22Rv1 (cell line): ENCODE measurements around the gene NNMT.

Source experiments
- H3K27ac ChIP-seq: fragments of 450-650 bp; 2 replicates; pipeline ENCODE4 v1.5.1; 2017
- ZFX ChIP-seq: fragments of 450-650 bp; IDR thresholded peaks from 2 replicates; pipeline ENCODE4 v1.6.1; 2017; ENCODE audit warnings: antibody characterized with exemption, borderline replicate concordance
- TF ChIP-seq, protein P1 (sequence below): fragments of 450-650 bp; IDR thresholded peaks from 2 replicates; pipeline ENCODE4 v1.5.1; 2017; ENCODE audit warnings: mild to moderate bottlenecking

Gene NNMT

DNA sequence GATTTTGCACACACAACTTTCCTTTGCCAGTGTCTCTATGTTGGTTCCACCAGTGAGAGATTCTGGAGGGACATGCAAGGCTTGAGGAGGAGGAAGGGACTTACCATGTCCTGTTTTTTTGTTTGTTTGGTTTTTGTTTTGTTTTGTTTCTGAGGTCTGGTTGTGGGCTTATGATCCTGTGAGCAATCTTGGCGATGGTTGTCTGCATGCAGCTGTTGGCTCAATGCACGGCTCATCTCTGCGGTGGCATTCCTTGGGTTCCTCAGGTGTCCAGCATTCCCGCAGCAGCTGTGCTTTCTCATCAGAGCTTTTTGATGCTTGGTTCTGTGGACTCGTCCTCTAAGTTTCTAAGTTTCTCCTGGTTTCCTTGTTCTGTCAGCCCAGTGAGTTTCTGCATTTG is 4.8 kb upstream of the NNMT start:
- TF ChIP-seq, protein P1, sequence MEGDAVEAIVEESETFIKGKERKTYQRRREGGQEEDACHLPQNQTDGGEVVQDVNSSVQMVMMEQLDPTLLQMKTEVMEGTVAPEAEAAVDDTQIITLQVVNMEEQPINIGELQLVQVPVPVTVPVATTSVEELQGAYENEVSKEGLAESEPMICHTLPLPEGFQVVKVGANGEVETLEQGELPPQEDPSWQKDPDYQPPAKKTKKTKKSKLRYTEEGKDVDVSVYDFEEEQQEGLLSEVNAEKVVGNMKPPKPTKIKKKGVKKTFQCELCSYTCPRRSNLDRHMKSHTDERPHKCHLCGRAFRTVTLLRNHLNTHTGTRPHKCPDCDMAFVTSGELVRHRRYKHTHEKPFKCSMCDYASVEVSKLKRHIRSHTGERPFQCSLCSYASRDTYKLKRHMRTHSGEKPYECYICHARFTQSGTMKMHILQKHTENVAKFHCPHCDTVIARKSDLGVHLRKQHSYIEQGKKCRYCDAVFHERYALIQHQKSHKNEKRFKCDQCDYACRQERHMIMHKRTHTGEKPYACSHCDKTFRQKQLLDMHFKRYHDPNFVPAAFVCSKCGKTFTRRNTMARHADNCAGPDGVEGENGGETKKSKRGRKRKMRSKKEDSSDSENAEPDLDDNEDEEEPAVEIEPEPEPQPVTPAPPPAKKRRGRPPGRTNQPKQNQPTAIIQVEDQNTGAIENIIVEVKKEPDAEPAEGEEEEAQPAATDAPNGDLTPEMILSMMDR = no peak
- no peak for TF ChIP-seq ZFX
- no peak overlapping the region for H3K27ac ChIP-seq

DNA sequence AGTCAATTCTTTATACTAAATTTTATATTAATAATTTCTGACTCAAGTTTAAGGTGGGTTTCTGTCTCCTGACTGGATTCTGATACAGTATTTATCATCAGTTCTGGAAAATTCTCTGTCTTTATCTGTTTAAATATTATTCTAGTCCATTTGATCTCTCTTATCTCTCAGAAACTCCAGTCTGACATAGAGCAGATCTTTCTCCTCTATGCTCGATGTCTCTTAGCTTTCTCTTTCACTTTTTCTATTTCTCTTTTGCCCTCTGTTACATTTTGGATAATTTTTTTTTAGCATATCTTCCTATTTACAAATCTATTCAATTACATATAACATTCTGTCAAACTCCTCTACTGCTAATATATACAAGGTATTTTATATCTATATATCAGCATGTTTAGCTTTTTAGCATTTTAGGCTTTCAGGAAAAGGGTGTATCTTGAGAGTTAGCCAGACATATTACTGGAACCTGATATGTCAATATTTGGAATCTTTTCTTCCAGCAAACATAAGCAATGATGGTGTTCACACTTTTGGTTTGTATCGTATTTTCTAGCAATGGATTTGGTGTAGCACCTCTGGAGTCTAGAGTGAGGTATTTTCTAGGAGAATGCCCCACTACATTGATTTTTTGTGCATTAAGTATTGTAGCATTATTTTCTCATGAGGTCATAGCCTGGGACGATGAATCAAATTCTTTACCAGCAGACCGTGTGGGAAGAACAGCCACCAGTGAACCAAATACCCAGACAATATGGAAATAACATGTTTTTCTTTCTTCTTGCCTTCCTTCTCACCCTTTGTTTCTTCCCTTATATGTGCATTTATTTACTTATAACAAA is 4.1 kb upstream of the NNMT start:
- TF ChIP-seq, protein P1 = no peak
- no peak for TF ChIP-seq ZFX

DNA sequence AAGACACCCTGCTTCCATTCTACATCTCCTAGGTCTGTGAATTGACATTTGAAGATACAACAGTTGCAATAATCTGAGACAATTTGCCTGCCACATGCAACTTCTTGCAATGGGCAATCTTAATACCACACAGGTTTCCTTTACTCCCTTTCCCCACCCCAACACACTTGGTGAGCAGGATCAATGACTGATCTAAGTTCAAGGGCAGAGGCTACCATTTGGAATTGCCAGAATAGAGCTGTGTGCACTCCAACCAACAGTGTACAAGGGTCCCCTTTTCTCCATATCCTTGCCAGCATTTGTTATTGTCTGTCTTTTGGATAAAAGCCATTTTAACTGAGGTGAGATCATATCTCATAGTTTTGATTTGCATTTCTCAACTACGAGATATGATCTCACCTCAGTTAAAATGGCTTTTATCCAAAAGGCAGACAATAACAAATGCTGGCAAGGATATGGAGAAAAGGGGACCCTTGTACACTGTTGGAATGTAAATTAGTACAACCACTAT is 2.9 kb upstream of the NNMT start:
- TF ChIP-seq ZFX = no peak
- TF ChIP-seq, protein P1 = no peak
- H3K27ac ChIP-seq = no peak overlapping the region

More for the DNA sequence above, 4.1 kb upstream of the NNMT start:
- no peak overlapping the region for H3K27ac ChIP-seq

DNA sequence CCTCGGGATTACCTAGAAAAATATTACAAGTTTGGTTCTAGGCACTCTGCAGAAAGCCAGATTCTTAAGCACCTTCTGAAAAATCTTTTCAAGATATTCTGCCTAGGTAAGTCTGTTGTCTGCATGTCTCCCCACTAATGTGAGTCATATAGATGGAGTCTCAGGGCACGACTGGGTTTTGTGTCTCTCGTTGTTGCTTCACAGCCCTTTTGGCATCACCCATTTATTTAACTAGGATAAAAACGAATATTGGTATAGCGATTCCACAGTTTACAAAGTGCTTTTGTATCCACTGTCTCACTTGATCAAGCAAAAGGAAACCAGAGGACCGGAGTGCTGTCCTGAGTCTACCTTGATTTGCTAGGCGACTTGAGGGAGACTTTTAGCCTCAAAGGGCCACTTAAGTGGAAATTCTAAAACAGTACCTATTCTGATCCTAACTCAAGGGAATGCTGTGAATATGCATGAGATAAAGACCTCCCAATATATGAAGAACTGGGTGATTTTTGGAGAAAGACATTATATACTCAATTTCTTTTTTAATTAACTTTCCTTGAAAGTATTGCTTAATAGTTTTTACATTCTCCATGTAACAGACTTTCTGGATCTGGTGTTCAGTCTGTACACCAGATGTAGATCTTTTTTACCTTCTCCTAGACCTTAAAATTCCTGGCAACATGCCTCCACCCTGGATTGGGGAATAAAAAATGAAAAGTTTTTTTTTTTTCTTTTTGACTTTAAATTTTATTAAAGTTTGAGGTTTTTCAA is 590 bp downstream of the NNMT start:
- no peak overlapping the region for H3K27ac ChIP-seq
- TF ChIP-seq, protein P1 = no peak
- TF ChIP-seq ZFX = no peak

DNA sequence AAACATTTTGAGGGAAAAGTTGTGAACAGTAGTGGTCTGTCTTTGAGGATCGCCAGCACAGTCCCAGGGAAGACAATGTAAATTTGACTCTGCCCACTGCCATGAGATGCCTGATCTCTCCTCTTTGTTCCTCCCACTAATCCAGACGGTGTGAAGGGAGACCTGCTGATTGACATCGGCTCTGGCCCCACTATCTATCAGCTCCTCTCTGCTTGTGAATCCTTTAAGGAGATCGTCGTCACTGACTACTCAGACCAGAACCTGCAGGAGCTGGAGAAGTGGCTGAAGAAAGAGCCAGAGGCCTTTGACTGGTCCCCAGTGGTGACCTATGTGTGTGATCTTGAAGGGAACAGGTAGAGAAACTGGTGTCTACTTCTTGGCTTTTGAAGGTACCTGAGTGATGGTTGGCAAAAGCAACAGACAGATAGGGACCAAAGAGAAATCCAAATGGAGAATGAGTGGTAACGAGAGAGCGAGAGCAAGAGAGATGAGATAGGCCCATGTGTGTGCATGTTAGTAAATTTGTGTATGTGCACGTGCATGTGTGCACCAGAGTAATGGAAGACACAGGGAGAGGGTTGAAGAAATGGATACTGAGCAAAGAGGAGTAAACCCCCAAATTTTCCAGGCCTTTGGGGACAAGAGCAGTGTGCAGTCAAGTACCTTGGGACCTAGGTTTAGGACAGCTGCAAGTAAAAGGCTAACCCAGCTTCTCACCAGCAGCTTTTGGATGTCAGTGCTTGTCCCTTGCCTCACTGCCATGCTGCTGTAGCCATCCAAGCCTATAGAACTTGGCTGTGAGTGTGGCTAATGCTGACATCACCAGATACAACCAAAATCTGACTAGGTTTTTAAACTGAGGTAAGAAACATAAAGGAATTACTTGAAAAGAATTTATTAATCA is 1.9 kb downstream of the NNMT start:
- TF ChIP-seq ZFX = no peak
- TF ChIP-seq, protein P1 = no peak
- H3K27ac ChIP-seq = no peak overlapping the region

DNA sequence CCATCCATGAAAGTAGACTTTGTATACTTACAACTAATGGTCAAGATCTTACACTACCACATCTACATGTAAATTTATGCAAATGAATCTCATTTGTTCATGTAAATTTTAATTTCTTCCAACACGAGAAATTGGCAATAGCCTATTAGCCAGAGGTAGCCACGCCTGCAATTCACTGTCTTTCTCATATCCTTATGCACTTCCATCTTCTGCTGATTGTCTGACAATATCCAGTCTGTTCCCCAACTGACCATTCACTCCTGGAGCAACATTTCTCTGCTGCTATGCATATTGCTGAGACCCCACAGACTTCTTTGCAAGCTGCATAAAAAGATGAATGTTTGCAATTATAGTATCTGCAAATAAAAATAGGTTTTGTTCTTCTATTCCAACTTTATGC is 2.5 kb downstream of the NNMT start:
- no peak overlapping the region for H3K27ac ChIP-seq
- no peak for TF ChIP-seq ZFX
- TF ChIP-seq, protein P1 = no peak
